ENCODE measurements around the gene ILK.

Gene ILK

GRCh38 chr11:6574816-6575715 is 28.5 kb upstream of the ILK start:
- DNase-seq: no peak

GRCh38 chr11:6576471-6577373 is 26.9 kb upstream of the ILK start:
- peak; percentile 65 for DNase-seq

- DNase-seq: no peak
Observed at GRCh38 chr11:6578134-6578533, 25.4 kb upstream of the ILK start.

- no peak for DNase-seq
Observed at GRCh38 chr11:6579681-6580080, 23.9 kb upstream of the ILK start.

- DNase-seq: no peak
Observed at GRCh38 chr11:6583584-6583983, 20.0 kb upstream of the ILK start.

GRCh38 chr11:6584528-6584927 is 19.0 kb upstream of the ILK start:
- no peak for DNase-seq

- no peak for DNase-seq
Observed at GRCh38 chr11:6586434-6587359, 16.9 kb upstream of the ILK start.

- DNase-seq: no peak
Observed at GRCh38 chr11:6587360-6587953, 16.1 kb upstream of the ILK start.

- no peak for DNase-seq
Observed at GRCh38 chr11:6588018-6588417, 15.6 kb upstream of the ILK start.

GRCh38 chr11:6594142-6594768 is 9.3 kb upstream of the ILK start:
- DNase-seq: no peak

- DNase-seq: no peak
Observed at GRCh38 chr11:6596239-6596877, 7.2 kb upstream of the ILK start.

- no peak for DNase-seq
Observed at GRCh38 chr11:6598555-6598954, 5.0 kb upstream of the ILK start.

- no peak for DNase-seq
Observed at GRCh38 chr11:6599449-6599848, 4.1 kb upstream of the ILK start.

- peak; percentile 11 for DNase-seq
Observed at GRCh38 chr11:6599881-6600390, 3.6 kb upstream of the ILK start.

GRCh38 chr11:6601041-6601461 is 2.5 kb upstream of the ILK start:
- peak; percentile 9 for DNase-seq

- DNase-seq: peak; percentile 18
Observed at GRCh38 chr11:6602096-6602940, 1.3 kb upstream of the ILK start.

- DNase-seq: peak; percentile 74
Observed at GRCh38 chr11:6604081-6604626, 580 bp downstream of the ILK start.

- DNase-seq: no peak
Observed at GRCh38 chr11:6604790-6605189, 1.2 kb downstream of the ILK start.

- peak; percentile 91 for DNase-seq
Observed at GRCh38 chr11:6606471-6607189, 3.1 kb downstream of the ILK start.
